Activated T-helper 1 cell treated with anti-CD3 and anti-CD28 coated beads, Interleukin-12 subunit alpha, Interleukin-12 subunit beta, Interleukin-2, Interleukin-4 antibody, amounts not matched to agents 30 ng/mL and 10 ng/mL and 1 ng/mL, durations not matched to agents 14 hours and 24 hours and 36 hours (primary cell): ENCODE data around the gene AJAP1. TPM values are rescaled to one million over a fixed set of nuclear protein-coding genes. Genes with fewer than 3 reads are reported as not detected.

ENCODE experiments used
- DNase-seq: peaks from one replicate; pipeline ENCODE4 v3.0.0; 2021; ENCODE audit warnings: low spot score
- H3K27ac Mint-ChIP-seq: one replicate; pipeline ENCODE4 v1.8.0; 2021; ENCODE audit warnings: mild to moderate bottlenecking, mixed read lengths
- H3K27me3 Mint-ChIP-seq: one replicate; pipeline ENCODE4 v1.8.0; 2022; ENCODE audit warnings: mild to moderate bottlenecking, moderate library complexity, mixed read lengths; ENCODE audit not compliant: insufficient read depth
- H3K36me3 Mint-ChIP-seq: one replicate; pipeline ENCODE4 v1.8.0; 2021; ENCODE audit warnings: low read depth, mixed read lengths
- H3K4me1 Mint-ChIP-seq: one replicate; pipeline ENCODE4 v1.8.0; 2021; ENCODE audit warnings: low read depth, mixed read lengths
- H3K4me3 Mint-ChIP-seq: one replicate; pipeline ENCODE4 v1.8.0; 2021; ENCODE audit warnings: mild to moderate bottlenecking, moderate library complexity, mixed read lengths
- H3K9me3 Mint-ChIP-seq: one replicate; pipeline ENCODE4 v1.8.0; 2021; ENCODE audit warnings: mixed read lengths
- intact Hi-C: fragments of 100-400 bp; cut with micrococcal nuclease; formaldehyde crosslinking; loops from one replicate; pipeline ENCODE4 v1.15.1; 2024
- total RNA-seq: library from RNA; stranded (reverse); gene quantifications from 2 replicates; pipeline ENCODE4 v1.2.3, GENCODE V29; 2022

AJAP1 gene
- total RNA-seq, 1 donor from 2014 or later: not detected

DNA sequence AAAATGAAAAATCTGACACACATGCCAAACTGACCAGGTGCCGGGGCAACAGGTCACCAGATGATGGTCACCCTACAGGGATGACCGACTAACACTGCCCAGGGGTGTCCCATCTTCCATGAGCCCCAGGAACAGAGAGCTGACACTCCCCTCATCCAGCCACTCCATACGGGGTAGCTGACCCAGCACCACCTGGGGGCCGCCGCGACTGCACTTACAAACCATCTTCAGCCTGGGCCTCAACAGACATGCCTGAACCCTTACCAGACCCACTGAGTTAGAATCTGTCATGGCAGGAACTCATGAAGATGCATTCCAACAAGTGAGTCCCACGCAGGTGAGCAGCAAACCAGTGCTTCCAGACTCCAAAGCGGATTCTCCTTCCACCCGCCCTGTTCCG is 31.6 kb upstream of the AJAP1 start:
- intact Hi-C loops: no loop called here
- Mint-ChIP-seq H3K4me3 (no peak overlapping the region), H3K27ac (no peak overlapping the region), H3K9me3 (no peaks in the 10 kb centered on the region), H3K27me3 (no peaks in the 10 kb centered on the region), H3K4me1 (no peaks in the 10 kb centered on the region), H3K36me3 (no peaks in the 10 kb centered on the region)
- no peak for DNase-seq

DNA sequence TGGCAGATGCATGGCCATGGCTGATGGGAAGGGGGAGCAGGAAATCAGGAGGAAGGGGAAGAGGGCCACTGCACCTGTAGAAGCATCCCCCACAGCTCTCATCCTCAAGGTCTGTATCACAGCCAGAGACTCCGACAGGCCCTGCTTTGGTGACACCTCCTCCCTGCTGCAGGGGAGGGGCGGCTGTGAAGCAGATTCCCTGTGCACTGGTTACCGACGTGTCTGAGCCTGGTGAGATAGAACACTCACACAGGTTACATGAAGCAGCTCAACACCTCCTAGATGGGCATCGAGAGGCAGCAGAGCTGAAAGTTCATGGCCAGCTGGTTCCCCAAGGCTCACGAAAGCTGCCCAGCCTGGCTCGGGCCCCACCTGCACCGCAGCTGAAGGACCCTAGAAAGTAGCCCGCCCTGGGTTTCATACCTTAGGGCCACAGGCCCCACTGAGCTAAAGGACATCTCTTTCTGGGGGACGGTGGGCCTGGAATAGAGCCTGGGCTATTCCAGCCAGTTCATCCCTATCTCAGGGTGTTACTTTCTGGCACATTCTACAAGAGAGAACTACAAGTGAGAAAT is 30.2 kb upstream of the AJAP1 start:
- H3K4me3 Mint-ChIP-seq: no peak overlapping the region
- no peaks in the 10 kb centered on the region for H3K27me3 Mint-ChIP-seq
- H3K4me1 Mint-ChIP-seq: no peaks in the 10 kb centered on the region
- no peaks in the 10 kb centered on the region for H3K36me3 Mint-ChIP-seq
- H3K27ac Mint-ChIP-seq: no peak overlapping the region
- DNase-seq: no peak
- no peaks in the 10 kb centered on the region for H3K9me3 Mint-ChIP-seq
- intact Hi-C loops: no loop called here

DNA sequence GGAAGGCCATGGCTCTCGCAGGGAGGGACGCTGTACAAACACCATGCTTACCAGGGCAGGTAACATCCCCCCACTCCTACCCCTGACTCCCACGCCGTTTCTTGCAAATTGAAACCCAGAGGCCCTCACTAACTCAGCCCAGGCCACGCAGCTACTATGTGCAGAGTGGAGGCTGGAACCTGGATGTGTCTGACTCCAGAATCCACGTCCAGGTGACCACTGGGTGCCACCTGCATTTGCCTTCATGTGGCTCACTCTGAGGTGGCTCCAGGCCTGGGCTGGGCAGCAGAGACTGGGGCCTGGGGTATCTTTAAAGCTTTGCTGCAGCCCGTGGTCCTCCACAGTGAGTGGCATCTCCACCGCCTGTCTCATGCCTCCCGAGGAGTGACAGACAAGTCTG is 29.6 kb upstream of the AJAP1 start:
- no peaks in the 10 kb centered on the region for H3K4me1 Mint-ChIP-seq
- H3K4me3 Mint-ChIP-seq: no peak overlapping the region
- no peaks in the 10 kb centered on the region for H3K27me3 Mint-ChIP-seq
- H3K27ac Mint-ChIP-seq: no peak overlapping the region
- intact Hi-C loops: no loop called here
- no peaks in the 10 kb centered on the region for H3K36me3 Mint-ChIP-seq
- DNase-seq: no peak
- no peaks in the 10 kb centered on the region for H3K9me3 Mint-ChIP-seq

DNA sequence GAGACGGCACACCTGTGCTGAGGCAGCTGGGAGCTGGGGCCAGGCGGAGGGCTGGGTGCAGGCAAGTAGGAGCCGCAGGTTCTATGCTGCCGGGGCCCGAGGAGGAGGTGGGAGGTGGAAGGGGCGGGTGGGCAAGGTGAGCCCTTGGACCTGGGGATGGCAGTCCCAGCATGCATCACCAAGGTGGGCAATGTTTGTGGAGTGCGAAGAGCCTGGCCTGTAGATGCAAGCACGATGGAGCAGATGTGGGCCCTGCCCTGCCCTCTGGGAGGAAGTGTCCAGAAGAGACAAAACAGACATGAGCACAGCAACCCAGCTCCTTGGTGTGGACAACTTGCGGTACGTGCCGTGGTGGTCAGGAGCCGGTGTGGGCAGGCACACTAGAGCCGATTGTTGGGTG is 28.3 kb upstream of the AJAP1 start:
- Mint-ChIP-seq H3K4me1 (no peaks in the 10 kb centered on the region), H3K36me3 (no peaks in the 10 kb centered on the region), H3K9me3 (no peaks in the 10 kb centered on the region), H3K27me3 (no peaks in the 10 kb centered on the region), H3K4me3 (no peak overlapping the region), H3K27ac (no peak overlapping the region)
- no peak for DNase-seq
- intact Hi-C loops: no loop called here

DNA sequence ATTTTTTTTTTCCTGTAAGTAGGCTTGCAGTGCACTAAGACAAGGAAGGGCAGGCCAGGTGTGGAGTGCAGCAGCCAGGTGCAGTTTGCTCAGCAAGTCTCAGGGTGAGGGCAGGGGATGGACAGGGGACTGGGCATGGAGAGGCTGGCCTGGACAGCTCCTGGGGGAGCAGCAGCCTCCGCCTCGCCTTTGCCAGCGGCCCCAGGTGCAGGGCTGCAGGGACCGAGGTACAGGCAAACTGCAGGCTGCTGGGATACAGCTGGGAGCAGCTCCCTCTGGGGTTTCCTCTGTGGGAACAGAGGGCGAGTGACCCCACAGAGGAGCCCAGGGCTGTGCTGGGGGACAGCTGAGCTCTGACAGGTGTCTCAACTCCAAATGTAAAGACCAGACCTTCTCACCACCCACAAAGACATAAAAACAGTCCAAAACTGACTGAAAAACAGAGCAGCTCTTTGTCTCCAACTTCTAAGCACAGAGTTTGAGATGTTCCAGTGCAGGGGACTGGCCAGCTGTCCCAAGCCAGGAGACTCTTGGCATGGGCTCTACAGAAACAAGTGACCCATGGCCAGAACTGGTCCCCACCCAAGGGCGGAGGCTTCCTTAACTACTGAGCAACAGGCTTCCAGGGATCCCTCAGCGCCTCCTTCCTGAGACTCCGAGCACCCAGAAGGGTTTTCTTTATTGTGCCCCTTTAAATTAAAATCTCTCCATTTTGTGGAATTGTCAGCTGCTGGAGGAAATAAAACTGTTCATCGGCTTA is 27.7 kb upstream of the AJAP1 start:
- Mint-ChIP-seq H3K27me3 (no peaks in the 10 kb centered on the region), H3K4me1 (no peaks in the 10 kb centered on the region), H3K9me3 (no peaks in the 10 kb centered on the region), H3K36me3 (no peaks in the 10 kb centered on the region), H3K4me3 (no peak overlapping the region), H3K27ac (no peak overlapping the region)
- intact Hi-C loops: no loop called here
- DNase-seq: no peak

DNA sequence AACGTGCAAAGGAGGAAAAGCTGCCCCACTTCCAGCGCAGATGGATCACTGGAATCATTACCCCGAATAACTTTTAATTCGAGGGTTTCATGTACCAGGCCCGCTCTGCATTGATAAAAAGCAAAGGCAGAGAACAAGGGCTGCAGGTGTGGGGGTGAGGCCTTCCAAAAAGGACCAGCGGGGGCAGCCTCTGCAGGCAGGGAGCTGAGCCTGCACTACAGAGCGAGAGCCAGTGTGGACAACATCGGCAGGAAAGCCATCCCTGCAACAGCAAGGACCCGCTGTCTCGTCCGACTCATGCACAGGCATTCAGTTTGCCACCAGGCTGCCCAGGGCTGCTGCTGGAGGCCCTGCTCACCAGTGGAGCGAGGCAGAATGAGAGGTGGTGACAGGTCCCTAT is 27.1 kb upstream of the AJAP1 start:
- Mint-ChIP-seq H3K27me3 (no peaks in the 10 kb centered on the region), H3K9me3 (no peaks in the 10 kb centered on the region), H3K4me1 (no peaks in the 10 kb centered on the region), H3K4me3 (no peak overlapping the region), H3K36me3 (no peaks in the 10 kb centered on the region), H3K27ac (no peak overlapping the region)
- DNase-seq: no peak
- intact Hi-C loops: no loop called here

DNA sequence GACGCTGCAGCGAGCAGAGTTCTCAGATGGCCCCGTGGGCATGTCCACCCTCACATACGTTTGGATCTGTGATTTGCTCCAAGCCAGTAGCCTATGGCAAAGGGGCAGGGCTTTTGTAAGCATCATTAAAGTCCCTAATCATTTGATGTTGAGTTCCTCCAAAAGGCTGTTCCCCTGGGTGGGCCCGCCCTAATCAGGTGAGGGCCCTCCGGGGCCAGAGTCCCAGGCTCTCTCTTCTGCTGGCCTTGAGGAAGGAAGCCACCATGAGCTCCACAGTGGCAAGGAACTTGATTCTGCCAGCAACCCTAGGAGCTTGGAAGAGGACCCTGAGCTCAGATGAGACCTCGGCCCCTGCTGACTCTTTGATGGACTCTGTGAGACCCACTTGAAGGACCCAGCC is 25.4 kb upstream of the AJAP1 start:
- intact Hi-C loops: no loop called here
- no peaks in the 10 kb centered on the region for H3K4me1 Mint-ChIP-seq
- no peak for DNase-seq
- no peaks in the 10 kb centered on the region for H3K36me3 Mint-ChIP-seq
- no peak overlapping the region for H3K4me3 Mint-ChIP-seq
- H3K9me3 Mint-ChIP-seq: no peaks in the 10 kb centered on the region
- no peak overlapping the region for H3K27ac Mint-ChIP-seq
- no peaks in the 10 kb centered on the region for H3K27me3 Mint-ChIP-seq

DNA sequence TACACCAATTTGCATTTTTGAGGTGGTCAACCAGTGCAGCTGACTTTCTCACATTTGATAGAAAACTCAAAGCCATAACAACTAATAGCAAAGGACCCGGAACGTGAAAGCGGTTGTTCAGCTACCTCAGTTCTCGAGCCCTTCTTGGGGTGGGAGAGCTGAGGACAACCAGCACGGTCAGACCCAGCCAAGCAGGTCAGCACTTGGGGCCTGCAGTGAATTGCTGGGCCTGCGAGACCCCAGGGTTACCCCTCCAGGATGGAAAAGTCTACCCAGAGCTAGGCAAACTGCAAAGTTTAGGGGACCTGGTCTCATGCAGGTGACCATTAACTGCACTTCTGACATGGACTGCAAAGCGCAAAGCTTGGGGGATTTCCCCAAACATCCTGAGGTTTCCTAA is 23.8 kb upstream of the AJAP1 start:
- Mint-ChIP-seq H3K36me3 (no peaks in the 10 kb centered on the region), H3K4me3 (no peak overlapping the region), H3K27me3 (no peaks in the 10 kb centered on the region), H3K27ac (no peak overlapping the region), H3K4me1 (no peaks in the 10 kb centered on the region), H3K9me3 (no peaks in the 10 kb centered on the region)
- intact Hi-C loops: no loop called here
- DNase-seq: no peak

DNA sequence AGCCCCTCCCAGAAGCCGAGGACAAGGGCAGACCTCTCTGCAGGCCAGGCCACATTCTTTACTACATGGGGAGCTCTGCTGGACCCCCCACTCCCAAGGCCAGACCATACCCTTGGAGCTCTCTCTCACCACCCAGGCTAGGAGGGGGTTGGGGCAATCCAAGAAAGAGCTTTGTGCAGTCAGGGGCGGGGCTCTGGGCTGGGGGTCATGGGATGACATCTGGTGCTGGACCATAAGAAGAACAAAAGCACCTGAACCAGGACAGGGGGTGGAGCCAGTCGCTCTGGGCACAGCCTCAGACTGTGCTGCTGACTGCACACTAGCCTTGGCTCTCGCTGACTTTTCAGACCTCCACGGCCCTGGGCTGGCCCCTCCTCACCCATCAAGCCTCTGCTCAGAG is 23.1 kb upstream of the AJAP1 start:
- H3K27me3 Mint-ChIP-seq: no peaks in the 10 kb centered on the region
- H3K27ac Mint-ChIP-seq: no peak overlapping the region
- DNase-seq: no peak
- H3K4me1 Mint-ChIP-seq: no peaks in the 10 kb centered on the region
- no peak overlapping the region for H3K4me3 Mint-ChIP-seq
- intact Hi-C loops: no loop called here
- no peaks in the 10 kb centered on the region for H3K9me3 Mint-ChIP-seq
- no peaks in the 10 kb centered on the region for H3K36me3 Mint-ChIP-seq

DNA sequence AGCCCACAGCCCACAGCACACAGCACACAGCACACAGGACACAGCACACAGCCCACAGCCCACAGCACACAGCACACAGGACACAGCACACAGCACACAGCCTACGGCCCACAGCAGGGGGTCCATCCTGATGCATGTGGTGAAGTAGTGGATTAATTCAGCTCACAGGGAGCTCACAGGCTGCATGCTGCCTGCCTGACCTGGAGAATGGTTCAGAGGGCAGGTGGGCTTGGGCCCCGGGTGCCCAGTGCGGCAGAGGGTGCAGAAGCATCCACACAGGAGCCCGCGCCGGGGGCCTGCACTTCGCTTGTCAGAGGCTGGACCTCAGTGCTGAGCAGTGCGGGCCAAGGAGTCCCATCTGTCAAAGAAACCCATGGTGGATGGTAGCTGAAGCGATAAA is 21.1 kb upstream of the AJAP1 start:
- H3K4me3 Mint-ChIP-seq: no peak overlapping the region
- H3K27me3 Mint-ChIP-seq: peaks cover 3% of the 10 kb centered on the region
- H3K27ac Mint-ChIP-seq: no peak overlapping the region
- no peaks in the 10 kb centered on the region for H3K4me1 Mint-ChIP-seq
- intact Hi-C loops: no loop called here
- H3K36me3 Mint-ChIP-seq: no peaks in the 10 kb centered on the region
- H3K9me3 Mint-ChIP-seq: no peaks in the 10 kb centered on the region
- no peak for DNase-seq

DNA sequence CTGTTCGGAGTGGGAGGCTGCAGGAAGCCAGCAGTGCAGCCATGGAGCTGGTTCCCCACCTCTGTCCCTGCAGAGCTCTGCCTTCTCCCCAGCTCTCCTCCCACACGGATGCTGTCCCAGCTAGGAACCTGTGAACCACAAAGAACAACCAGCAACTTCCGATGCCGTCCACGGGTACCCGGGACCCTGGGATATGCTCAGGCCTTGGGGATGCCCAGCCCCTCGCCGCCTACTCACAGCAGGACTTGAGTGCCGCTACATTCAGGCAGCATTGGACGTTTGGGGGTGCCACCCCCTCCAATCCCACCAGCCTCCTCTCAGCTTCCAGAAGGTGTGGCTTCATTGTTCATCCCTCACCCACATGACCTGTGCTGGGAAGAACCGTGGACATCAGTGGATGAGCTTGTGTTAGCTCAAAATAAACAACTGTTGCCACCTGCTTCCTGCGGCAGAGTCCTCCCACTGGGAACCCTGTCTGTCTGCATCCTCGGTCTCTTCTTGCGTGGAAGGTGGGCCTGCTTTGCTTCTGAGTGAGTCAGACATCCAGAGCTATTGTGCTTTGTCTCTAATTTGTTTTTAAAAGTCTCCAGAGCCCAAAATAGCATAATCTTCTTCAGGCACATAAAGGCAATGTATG is 20.1 kb upstream of the AJAP1 start:
- H3K4me3 Mint-ChIP-seq: no peak overlapping the region
- H3K27me3 Mint-ChIP-seq: peaks cover 5% of the 10 kb centered on the region
- no peak for DNase-seq
- intact Hi-C loops: no loop called here
- H3K27ac Mint-ChIP-seq: no peak overlapping the region
- H3K36me3 Mint-ChIP-seq: no peaks in the 10 kb centered on the region
- H3K4me1 Mint-ChIP-seq: no peaks in the 10 kb centered on the region
- H3K9me3 Mint-ChIP-seq: no peaks in the 10 kb centered on the region

DNA sequence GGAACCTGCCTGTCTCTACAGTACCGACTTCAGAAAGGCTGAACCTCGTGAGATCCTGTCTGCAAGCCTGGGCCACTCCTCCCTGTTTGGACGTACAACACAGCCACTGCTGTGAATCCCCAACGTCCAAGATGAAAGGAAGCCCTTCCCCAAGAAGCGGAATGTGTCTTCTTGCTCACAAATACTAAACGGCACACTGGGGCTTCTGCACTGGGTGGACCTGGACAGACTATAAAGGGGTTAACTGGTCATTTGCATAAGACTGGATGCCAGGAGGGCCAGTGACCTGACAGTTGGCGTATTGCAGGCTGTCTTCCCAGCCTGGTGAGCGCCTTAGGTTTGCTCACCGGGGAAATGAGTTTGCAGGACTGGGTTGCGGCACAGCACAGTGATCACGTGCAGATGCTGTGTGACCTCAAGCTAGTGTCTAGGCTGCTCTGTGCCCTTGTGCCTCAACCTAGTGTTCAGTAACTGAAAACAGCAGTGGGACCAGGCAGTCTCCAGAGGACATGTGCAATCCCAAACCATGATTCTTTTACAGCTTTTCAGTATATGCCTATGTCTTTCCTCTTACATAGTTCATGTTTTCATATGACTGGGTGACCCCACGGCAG is 19.5 kb upstream of the AJAP1 start:
- DNase-seq: no peak
- no peaks in the 10 kb centered on the region for H3K36me3 Mint-ChIP-seq
- H3K9me3 Mint-ChIP-seq: no peaks in the 10 kb centered on the region
- H3K27ac Mint-ChIP-seq: no peak overlapping the region
- no peak overlapping the region for H3K4me3 Mint-ChIP-seq
- intact Hi-C loops: no loop called here
- H3K4me1 Mint-ChIP-seq: no peaks in the 10 kb centered on the region
- H3K27me3 Mint-ChIP-seq: peaks cover 5% of the 10 kb centered on the region

DNA sequence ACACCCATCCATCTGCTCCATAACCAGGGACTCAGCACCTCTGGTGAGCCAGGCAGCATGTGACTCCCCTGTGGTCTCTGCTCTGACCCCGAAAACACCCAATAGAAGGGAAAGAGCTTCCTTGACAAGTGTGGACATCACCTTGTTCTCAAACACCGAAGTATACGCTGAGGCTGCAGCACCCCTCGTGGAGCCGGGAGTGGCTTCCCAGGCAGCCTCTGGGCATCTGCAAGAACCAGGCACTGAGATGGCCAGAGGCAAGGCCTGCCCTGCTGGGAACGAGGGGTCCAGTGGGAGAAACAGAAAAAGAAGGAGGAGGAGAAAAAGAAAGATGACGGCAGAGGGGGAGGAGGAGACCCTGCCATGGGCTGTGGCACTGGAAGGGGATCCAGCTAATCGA is 18.2 kb upstream of the AJAP1 start:
- no peaks in the 10 kb centered on the region for H3K36me3 Mint-ChIP-seq
- no peak overlapping the region for H3K27ac Mint-ChIP-seq
- intact Hi-C loops: no loop called here
- H3K4me3 Mint-ChIP-seq: no peak overlapping the region
- no peaks in the 10 kb centered on the region for H3K9me3 Mint-ChIP-seq
- peaks cover 5% of the 10 kb centered on the region for H3K27me3 Mint-ChIP-seq
- no peak for DNase-seq
- no peaks in the 10 kb centered on the region for H3K4me1 Mint-ChIP-seq
